Measurements from ENCODE around the gene ALMS1.
"Not testable (repeated sequence)": the region's sequence is repeated elsewhere in the genome, so short reads cannot be mapped to it uniquely, and the experiment has no call there.

ALMS1 gene

DNA sequence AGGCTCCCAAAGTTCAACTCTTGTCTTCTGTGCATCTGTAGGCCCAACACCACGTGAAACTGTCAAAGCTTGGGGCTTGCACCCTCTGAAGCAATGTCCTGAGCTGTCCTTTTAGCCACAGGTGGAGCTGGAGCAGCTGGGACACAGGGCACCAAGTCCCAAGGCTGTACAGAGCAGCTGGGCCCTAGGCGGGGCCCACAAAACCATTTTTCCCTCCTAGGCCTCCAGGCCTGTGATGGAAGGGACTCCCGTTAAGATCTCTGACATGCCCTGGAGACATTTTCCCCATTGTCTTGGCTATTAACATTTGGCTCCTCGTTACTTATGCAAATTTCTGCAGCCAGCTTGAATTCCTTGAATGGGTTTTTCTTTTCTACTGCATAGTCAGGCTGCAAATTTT is 145.1 kb downstream of the ALMS1 start:
- H3K9me3 ChIP-seq (ENCODE audit: control insufficient read depth, low read depth, low read length), result peaks cover 13% of the 10 kb centered on the region
- not testable (repeated sequence) for H3K4me3 ChIP-seq (ENCODE audit: low read length); H3K9ac ChIP-seq (ENCODE audit: low read length); H3K27me3 ChIP-seq (ENCODE audit: control insufficient read depth, insufficient read depth, low read length); H3K27ac ChIP-seq (ENCODE audit: low read length); H3K4me1 ChIP-seq (ENCODE audit: control insufficient read depth, low read depth, low read length)
- H3K36me3 ChIP-seq (ENCODE audit: control insufficient read depth, low read depth, low read length), result peaks cover 11% of the 10 kb centered on the region

DNA sequence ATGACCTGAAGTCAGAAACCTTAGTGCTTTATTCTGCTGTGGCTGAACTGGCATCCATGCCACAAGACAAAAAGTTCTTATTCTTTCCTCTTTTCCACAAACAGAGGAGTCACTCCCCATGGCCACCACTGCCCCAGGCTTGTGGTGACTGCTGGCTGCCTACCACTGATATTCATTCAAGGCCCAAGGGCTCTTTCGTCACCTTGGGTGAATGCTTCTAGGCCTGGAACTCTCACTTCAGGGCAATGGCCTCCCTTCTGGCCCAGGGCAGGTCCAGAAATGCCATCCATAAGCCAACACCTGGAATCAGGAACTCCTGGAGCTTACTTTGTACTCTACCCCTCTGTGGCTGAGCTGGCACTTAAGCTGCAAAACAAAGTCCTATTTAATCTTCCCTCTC is 146.7 kb downstream of the ALMS1 start:
- H3K27ac ChIP-seq (ENCODE audit: low read length), result no peak overlapping the region
- H3K4me1 ChIP-seq (ENCODE audit: control insufficient read depth, low read depth, low read length), result no peaks in the 10 kb centered on the region
- H3K9me3 ChIP-seq (ENCODE audit: control insufficient read depth, low read depth, low read length), result peaks cover 17% of the 10 kb centered on the region
- no peak overlapping the region for H3K9ac ChIP-seq (ENCODE audit: low read length)
- H3K4me3 ChIP-seq (ENCODE audit: low read length), result no peak overlapping the region
- no peaks in the 10 kb centered on the region for H3K27me3 ChIP-seq (ENCODE audit: control insufficient read depth, insufficient read depth, low read length)
- H3K36me3 ChIP-seq (ENCODE audit: control insufficient read depth, low read depth, low read length), result peaks cover 19% of the 10 kb centered on the region

DNA sequence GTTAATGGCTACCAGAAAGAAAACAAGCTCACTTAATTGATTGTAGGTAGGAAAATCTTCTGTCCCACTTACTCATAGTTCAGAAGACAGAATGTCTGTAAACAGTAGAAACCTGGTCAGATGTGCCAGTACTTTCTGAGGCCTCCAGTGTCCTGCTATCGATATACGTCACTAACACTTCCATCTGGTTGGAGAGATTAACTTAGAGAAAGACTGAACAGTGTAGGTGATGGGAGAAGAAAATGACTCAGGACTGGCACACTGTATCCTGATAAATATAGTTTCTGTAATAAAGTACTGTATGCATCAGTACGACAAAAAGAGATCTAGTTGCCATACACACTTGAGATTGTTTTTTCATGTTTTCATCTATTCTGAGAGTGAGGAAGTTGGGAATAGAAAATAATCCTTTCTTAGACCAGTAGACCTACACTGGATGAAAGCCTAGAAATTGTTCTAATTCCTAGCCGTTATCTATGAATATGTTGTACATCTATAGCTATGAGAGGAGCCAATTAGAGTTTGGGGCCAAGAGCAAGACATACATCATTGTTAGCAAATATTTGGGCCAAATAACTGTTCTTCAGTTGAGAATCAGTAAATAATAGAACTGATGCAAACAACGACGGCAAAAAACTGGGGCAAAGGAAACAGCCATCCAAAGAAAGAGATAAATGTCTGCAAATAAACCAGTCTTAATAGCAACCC is 150.7 kb downstream of the ALMS1 start:
- no peaks in the 10 kb centered on the region for H3K4me1 ChIP-seq (ENCODE audit: control insufficient read depth, low read depth, low read length)
- no peaks in the 10 kb centered on the region for H3K27me3 ChIP-seq (ENCODE audit: control insufficient read depth, insufficient read depth, low read length)
- H3K4me3 ChIP-seq (ENCODE audit: low read length), result no peak overlapping the region
- peaks cover 19% of the 10 kb centered on the region for H3K9me3 ChIP-seq (ENCODE audit: control insufficient read depth, low read depth, low read length)
- H3K27ac ChIP-seq (ENCODE audit: low read length), result no peak overlapping the region
- no peak overlapping the region for H3K9ac ChIP-seq (ENCODE audit: low read length)
- H3K36me3 ChIP-seq (ENCODE audit: control insufficient read depth, low read depth, low read length), result peaks cover 26% of the 10 kb centered on the region

DNA sequence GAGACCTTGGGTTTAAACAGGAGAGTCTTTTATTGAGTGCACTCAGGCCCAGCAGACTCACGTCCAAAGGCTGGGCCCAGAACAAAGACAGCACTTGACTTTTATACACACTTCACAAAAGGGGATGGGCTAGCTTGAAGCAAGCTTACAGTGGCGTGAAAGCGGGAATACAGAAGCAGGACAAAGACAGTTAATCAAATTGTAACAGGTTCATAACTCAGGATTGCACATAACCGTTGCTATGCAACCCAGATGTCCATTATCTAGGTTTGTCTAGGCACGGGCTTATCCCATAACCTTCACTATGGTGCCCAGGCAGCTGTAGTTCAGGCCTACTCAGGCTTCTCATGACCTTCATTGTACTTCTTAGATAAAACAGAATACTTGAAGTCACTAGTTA is 175.2 kb downstream of the ALMS1 start:
- not testable (repeated sequence) for H3K27ac ChIP-seq (ENCODE audit: low read length); H3K9ac ChIP-seq (ENCODE audit: low read length); H3K4me1 ChIP-seq (ENCODE audit: control insufficient read depth, low read depth, low read length); H3K9me3 ChIP-seq (ENCODE audit: control insufficient read depth, low read depth, low read length); H3K4me3 ChIP-seq (ENCODE audit: low read length); H3K27me3 ChIP-seq (ENCODE audit: control insufficient read depth, insufficient read depth, low read length)
- peaks cover 21% of the 10 kb centered on the region for H3K36me3 ChIP-seq (ENCODE audit: control insufficient read depth, low read depth, low read length)

DNA sequence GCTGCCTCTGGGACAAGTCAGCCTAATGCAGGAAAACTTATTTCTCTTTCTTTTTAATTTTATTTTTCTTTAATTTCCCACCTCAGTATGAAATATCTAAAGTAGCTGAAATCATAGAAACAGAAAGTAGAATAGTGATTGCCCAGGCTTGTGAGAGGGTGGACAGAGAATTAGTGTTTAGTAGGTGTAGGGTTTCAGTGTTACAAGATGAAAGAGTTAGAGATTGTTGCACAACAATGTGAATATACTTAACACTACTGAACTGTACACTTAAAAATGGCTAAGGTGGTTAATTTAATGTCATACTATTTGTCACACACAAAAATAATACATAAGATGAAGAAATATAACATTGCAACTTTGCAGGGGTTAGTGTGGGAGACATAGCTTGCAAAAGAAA is 175.8 kb downstream of the ALMS1 start:
- Histone ChIP-seq H3K4me1 (ENCODE audit: control insufficient read depth, low read depth, low read length) (peaks cover 8% of the 10 kb centered on the region), H3K36me3 (ENCODE audit: control insufficient read depth, low read depth, low read length) (peaks cover 21% of the 10 kb centered on the region), H3K27ac (ENCODE audit: low read length) (no peak overlapping the region)

DNA sequence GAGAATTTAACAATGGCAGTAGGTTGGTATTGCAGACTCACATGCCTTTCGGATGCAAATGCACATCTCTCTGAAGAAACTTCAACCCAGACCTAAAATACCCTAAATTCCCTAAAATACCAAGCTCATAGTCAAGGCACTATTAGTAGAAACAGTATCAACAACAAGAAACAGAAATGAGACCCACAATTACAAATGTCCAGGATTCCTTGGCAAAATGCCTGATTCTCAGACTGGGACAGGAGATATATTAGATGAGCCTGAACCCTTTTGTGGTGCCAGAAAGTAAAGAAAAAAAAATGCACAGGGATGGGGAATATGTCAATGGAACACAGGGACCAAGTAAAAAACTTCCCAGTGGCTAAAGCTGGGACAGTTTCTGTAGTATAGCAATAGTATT is 179.3 kb downstream of the ALMS1 start:
- H3K4me3 ChIP-seq (ENCODE audit: low read length), result no peak overlapping the region
- no peak overlapping the region for H3K9ac ChIP-seq (ENCODE audit: low read length)
- peaks cover 11% of the 10 kb centered on the region for H3K4me1 ChIP-seq (ENCODE audit: control insufficient read depth, low read depth, low read length)
- no peak overlapping the region for H3K27ac ChIP-seq (ENCODE audit: low read length)
- no peaks in the 10 kb centered on the region for H3K27me3 ChIP-seq (ENCODE audit: control insufficient read depth, insufficient read depth, low read length)
- no peaks in the 10 kb centered on the region for H3K9me3 ChIP-seq (ENCODE audit: control insufficient read depth, low read depth, low read length)
- peaks cover 10% of the 10 kb centered on the region for H3K36me3 ChIP-seq (ENCODE audit: control insufficient read depth, low read depth, low read length)

More for the DNA sequence above, 175.8 kb downstream of the ALMS1 start:
- H3K4me3 ChIP-seq (ENCODE audit: low read length), result no peak overlapping the region
- no peaks in the 10 kb centered on the region for H3K27me3 ChIP-seq (ENCODE audit: control insufficient read depth, insufficient read depth, low read length)
- H3K9ac ChIP-seq (ENCODE audit: low read length), result no peak overlapping the region
- H3K9me3 ChIP-seq (ENCODE audit: control insufficient read depth, low read depth, low read length), result no peaks in the 10 kb centered on the region

DNA sequence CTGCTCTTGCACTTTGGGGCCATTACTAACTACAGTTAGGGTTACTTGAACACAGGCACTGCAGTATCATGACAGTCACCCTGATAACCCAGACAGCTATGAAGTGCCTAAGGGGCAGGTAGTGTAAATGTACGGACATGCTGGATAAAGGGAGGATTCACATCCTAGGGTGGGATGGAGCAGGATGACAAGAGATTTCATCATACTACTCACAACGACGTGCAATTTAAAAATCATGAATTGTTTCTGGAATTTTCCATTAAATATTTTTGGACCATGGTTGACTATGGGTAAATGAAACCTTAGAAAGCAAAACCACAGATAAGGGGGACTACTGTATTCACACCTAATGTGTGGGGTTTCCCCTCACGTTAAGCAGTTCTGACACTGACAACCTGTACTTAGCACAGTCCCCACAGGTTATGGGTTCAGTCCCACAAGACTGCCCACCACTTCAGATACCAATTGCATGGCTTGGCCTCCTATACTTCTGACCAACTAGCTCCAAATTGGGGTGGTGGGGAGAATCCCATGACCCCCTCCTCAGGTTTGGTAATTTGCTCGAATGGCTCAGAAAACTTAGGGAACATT is 180.7 kb downstream of the ALMS1 start:
- H3K27ac ChIP-seq (ENCODE audit: low read length), result no peak overlapping the region
- no peaks in the 10 kb centered on the region for H3K9me3 ChIP-seq (ENCODE audit: control insufficient read depth, low read depth, low read length)
- H3K9ac ChIP-seq (ENCODE audit: low read length), result no peak overlapping the region
- peaks cover 4% of the 10 kb centered on the region for H3K36me3 ChIP-seq (ENCODE audit: control insufficient read depth, low read depth, low read length)
- peaks cover 11% of the 10 kb centered on the region for H3K4me1 ChIP-seq (ENCODE audit: control insufficient read depth, low read depth, low read length)
- no peaks in the 10 kb centered on the region for H3K27me3 ChIP-seq (ENCODE audit: control insufficient read depth, insufficient read depth, low read length)
- H3K4me3 ChIP-seq (ENCODE audit: low read length), result no peak overlapping the region

DNA sequence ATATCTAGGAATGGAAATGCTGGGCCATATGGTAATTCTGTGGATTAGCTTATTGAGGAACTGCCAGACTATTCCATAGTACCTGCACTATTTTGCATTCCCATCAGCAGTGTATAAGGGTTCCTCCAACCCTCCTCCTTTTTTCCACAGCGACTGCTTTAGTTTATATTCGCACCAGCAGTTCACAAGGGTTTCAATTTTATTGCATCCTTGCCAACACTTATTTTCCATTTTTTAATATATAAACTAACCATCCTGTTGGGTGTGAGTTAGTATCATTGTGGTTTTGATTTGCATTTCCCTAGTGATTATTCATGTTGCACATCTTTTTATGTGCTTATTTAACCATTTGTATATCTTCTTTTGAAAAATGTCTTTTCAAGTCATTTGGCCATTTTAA is 189.6 kb downstream of the ALMS1 start:
- Histone ChIP-seq H3K27ac (ENCODE audit: low read length) (no peak overlapping the region), H3K27me3 (ENCODE audit: control insufficient read depth, insufficient read depth, low read length) (no peaks in the 10 kb centered on the region), H3K9me3 (ENCODE audit: control insufficient read depth, low read depth, low read length) (no peaks in the 10 kb centered on the region), H3K4me1 (ENCODE audit: control insufficient read depth, low read depth, low read length) (no peaks in the 10 kb centered on the region), H3K9ac (ENCODE audit: low read length) (no peak overlapping the region), H3K4me3 (ENCODE audit: low read length) (no peak overlapping the region), H3K36me3 (ENCODE audit: control insufficient read depth, low read depth, low read length) (peaks cover 17% of the 10 kb centered on the region)

DNA sequence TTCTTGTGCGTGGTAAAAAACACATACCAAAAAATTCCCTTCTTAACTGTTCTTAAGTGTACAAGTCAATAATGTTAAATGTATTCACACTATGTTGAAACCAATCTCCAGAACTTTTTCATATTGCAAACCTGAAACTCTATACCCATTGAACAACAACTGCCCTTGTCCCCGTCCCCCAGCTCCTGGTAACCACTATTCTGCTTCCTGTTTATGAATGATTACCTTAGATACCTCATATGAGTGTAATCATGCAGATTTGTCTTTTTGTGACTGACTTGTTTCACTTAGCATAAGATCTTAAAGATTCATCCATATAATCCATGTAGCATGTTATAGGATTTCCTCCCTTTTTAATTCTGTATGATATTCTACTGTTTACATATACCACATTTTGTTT is 196.7 kb downstream of the ALMS1 start:
- Histone ChIP-seq H3K9me3 (ENCODE audit: control insufficient read depth, low read depth, low read length) (no peaks in the 10 kb centered on the region), H3K9ac (ENCODE audit: low read length) (no peak overlapping the region), H3K4me1 (ENCODE audit: control insufficient read depth, low read depth, low read length) (no peaks in the 10 kb centered on the region), H3K27me3 (ENCODE audit: control insufficient read depth, insufficient read depth, low read length) (no peaks in the 10 kb centered on the region), H3K4me3 (ENCODE audit: low read length) (no peak overlapping the region), H3K27ac (ENCODE audit: low read length) (no peak overlapping the region), H3K36me3 (ENCODE audit: control insufficient read depth, low read depth, low read length) (no peaks in the 10 kb centered on the region)

DNA sequence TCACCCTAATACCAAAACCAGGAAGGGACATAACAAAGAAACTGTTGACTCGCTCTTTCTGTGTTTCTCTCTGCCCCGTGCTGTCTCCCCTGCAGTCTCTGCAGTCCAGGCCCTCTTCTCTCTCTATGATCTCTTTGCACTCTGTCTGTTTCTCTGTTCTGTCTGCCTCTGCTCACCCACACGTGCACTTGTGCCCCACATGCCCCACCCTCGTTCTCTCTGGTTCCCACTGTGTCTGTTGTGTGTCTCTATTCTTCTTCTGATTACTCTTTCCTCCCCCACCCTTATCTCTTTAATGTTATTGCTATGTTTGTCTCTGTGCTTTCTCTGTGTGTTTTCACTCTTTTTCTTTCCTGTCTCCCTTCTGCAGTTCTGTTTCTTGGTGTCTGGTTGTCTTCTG is 202.5 kb downstream of the ALMS1 start:
- Histone ChIP-seq H3K4me3 (ENCODE audit: low read length) (no peak overlapping the region), H3K36me3 (ENCODE audit: control insufficient read depth, low read depth, low read length) (no peaks in the 10 kb centered on the region), H3K27ac (ENCODE audit: low read length) (no peak overlapping the region), H3K9me3 (ENCODE audit: control insufficient read depth, low read depth, low read length) (no peaks in the 10 kb centered on the region), H3K9ac (ENCODE audit: low read length) (no peak overlapping the region), H3K27me3 (ENCODE audit: control insufficient read depth, insufficient read depth, low read length) (no peaks in the 10 kb centered on the region), H3K4me1 (ENCODE audit: control insufficient read depth, low read depth, low read length) (peaks cover 8% of the 10 kb centered on the region)

DNA sequence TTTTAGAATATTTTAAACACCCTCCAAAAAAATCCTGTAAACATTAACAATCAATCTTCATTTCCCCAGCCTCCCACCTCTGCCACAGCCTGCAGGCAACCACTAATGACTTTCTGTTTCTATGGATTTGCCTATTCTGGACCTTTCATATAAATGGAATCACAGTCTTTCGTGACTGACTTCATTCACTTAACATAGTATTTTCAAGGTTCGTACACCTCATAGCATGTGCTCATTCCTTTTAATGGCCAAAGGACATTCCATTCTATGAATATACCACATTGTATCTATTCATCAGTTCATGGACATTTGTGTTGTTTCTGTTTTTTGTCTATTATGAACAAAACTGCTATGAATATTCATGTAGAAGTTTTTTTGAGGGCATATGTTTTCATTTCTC is 208.0 kb downstream of the ALMS1 start:
- no peak overlapping the region for H3K9ac ChIP-seq (ENCODE audit: low read length)

DNA sequence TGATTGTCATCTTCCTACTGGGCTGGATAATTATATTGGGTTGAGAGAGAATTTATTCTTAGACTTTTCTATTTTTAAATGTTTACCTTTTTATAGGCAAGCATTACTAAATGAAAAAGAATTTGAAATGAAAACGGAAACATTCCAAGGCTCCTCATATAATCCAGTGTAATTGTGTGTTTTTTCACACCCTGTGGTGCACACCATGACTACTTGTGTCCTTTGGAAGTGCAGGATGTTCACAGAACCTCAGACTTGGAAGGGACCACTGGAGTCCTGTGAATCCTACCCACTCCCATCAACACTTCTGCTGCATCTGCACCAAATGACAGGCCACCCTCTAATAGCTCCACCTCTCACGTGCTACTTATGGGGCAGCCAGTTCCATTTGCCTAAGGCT is 208.6 kb downstream of the ALMS1 start:
- Histone ChIP-seq H3K9ac (ENCODE audit: low read length) (no peak overlapping the region), H3K27me3 (ENCODE audit: control insufficient read depth, insufficient read depth, low read length) (no peaks in the 10 kb centered on the region), H3K9me3 (ENCODE audit: control insufficient read depth, low read depth, low read length) (no peaks in the 10 kb centered on the region), H3K27ac (ENCODE audit: low read length) (no peak overlapping the region), H3K4me1 (ENCODE audit: control insufficient read depth, low read depth, low read length) (no peaks in the 10 kb centered on the region), H3K36me3 (ENCODE audit: control insufficient read depth, low read depth, low read length) (no peaks in the 10 kb centered on the region), H3K4me3 (ENCODE audit: low read length) (no peak overlapping the region)

More for the DNA sequence above, 208.0 kb downstream of the ALMS1 start:
- H3K27me3 ChIP-seq (ENCODE audit: control insufficient read depth, insufficient read depth, low read length), result no peaks in the 10 kb centered on the region
- H3K4me3 ChIP-seq (ENCODE audit: low read length), result no peak overlapping the region
- no peak overlapping the region for H3K27ac ChIP-seq (ENCODE audit: low read length)
- no peaks in the 10 kb centered on the region for H3K36me3 ChIP-seq (ENCODE audit: control insufficient read depth, low read depth, low read length)
- no peaks in the 10 kb centered on the region for H3K9me3 ChIP-seq (ENCODE audit: control insufficient read depth, low read depth, low read length)
- no peaks in the 10 kb centered on the region for H3K4me1 ChIP-seq (ENCODE audit: control insufficient read depth, low read depth, low read length)

Data from iPS-18a (cell line).